Ectodermal cell (in vitro differentiated cells): Measurements from ENCODE around the gene LILRA6.
"Not testable (repeated sequence)": the region's sequence is repeated elsewhere in the genome, so short reads cannot be mapped to it uniquely, and the experiment has no call there.

ENCODE experiments used
- H3K27ac ChIP-seq: 2 replicates; pipeline ENCODE4 v1.7.0; 2013; ENCODE audit warnings: mild to moderate bottlenecking, low read depth, low read length; ENCODE audit not compliant: insufficient read depth, poor library complexity, severe bottlenecking
- H3K27me3 ChIP-seq: 2 replicates; pipeline ENCODE4 v1.7.0; 2013; ENCODE audit warnings: mild to moderate bottlenecking, low read length; ENCODE audit not compliant: insufficient read depth, control insufficient read depth, poor library complexity, severe bottlenecking
- H3K36me3 ChIP-seq: one replicate; pipeline ENCODE4 v1.7.0; 2013; ENCODE audit warnings: low read length; ENCODE audit not compliant: control insufficient read depth, insufficient read depth
- H3K4me1 ChIP-seq: one replicate; pipeline ENCODE4 v1.7.0; 2013; ENCODE audit warnings: low read length; ENCODE audit not compliant: control insufficient read depth, insufficient read depth
- H3K4me3 ChIP-seq: 2 replicates; pipeline ENCODE4 v1.7.0; 2013; ENCODE audit warnings: low read depth, low read length, control low read depth; ENCODE audit not compliant: insufficient read depth
- H3K9me3 ChIP-seq: 2 replicates; pipeline ENCODE4 v1.7.0; 2013; ENCODE audit warnings: mild to moderate bottlenecking, low read length, moderate library complexity; ENCODE audit not compliant: control insufficient read depth
- WGBS, 2 experiments: methylation state at CpG; one replicate each; pipeline ENCODE4 v1.1.7; 2013; ENCODE audit warnings: missing lambda C conversion rate in 2 of 2; 5-methylcytosine and 5-hydroxymethylcytosine counted together

Gene LILRA6

DNA sequence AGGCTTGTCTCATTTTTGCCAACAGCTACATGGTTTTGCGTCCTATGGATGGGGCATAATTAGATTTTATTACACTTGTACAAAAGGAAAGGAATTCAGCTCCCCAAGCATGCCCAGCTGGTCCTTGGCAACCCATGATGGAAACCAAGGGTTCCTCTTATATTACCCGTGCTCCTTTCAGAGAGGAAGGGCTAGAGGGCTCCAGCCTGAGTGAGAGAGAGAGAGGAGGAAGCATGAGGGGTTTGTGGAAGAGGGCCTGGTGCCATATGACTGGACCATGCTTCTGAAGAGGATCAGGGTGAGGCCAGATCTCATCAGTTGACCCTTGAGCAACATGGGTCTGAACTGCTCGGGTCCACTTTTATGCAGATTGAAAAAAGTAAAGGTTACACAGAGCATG, 45.5 kb downstream of the LILRA6 start:
- WGBS, 2 experiments: 94 to 99% methylated on average over 3 of the region's 3 CpGs
- Histone ChIP-seq H3K27ac (no peak overlapping the region), H3K4me3 (no peak overlapping the region), H3K9me3 (no peaks in the 10 kb centered on the region), H3K36me3 (peaks cover 28% of the 10 kb centered on the region), H3K4me1 (peaks cover 14% of the 10 kb centered on the region), H3K27me3 (no peaks in the 10 kb centered on the region)

DNA sequence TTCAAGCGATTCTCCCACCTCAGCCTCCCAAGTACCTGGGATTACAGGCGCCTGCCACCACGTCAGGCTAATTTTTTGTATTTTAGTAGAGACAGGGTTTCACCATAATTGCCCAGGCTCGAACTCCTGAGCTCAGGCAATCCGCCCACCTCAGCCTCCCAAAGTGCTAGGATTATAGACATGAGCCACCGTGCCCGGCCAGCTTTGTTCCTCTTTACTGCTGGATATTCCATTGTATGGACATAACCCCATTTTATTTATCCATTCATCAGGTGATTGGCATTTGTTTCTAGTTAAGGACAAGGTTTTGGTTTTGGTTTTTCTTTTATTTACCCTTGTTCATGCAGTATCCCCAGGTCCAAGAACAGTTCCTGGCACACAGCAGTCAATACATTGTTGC, 46.1 kb downstream of the LILRA6 start:
- H3K4me1 ChIP-seq: peaks cover 12% of the 10 kb centered on the region
- H3K27ac ChIP-seq: no peak overlapping the region
- H3K9me3 ChIP-seq: no peaks in the 10 kb centered on the region
- H3K4me3 ChIP-seq: no peak overlapping the region
- H3K36me3 ChIP-seq: peaks cover 22% of the 10 kb centered on the region
- H3K27me3 ChIP-seq: no peaks in the 10 kb centered on the region
- 93 to 96% methylated on average over 7 of the region's 7 CpGs for WGBS, 2 experiments

DNA sequence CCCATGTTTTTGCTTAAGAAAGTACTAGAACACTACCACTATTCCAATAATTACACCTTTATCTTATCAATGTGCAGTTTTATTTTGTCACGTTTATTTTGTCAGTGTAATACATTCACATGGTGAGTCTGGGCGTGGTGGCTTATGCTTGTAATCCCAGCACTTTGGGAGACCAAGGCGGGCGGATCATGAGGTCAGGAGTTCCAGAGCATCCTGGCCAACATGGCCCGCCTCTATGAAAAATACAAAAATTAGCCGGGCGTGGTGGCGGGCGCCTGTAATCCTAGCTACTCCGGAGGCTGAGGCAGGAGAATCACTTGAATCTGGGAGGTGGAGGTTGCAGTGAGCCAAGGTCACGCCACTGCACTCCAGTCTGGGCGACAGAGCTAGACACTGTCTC, 48.1 kb downstream of the LILRA6 start:
- peaks cover 18% of the 10 kb centered on the region for H3K36me3 ChIP-seq
- 91 to 93% methylated on average over 12 of the region's 12 CpGs for WGBS, 2 experiments
- H3K9me3 ChIP-seq, H3K27me3 ChIP-seq, H3K4me1 ChIP-seq, H3K27ac ChIP-seq, H3K4me3 ChIP-seq: not testable (repeated sequence)

DNA sequence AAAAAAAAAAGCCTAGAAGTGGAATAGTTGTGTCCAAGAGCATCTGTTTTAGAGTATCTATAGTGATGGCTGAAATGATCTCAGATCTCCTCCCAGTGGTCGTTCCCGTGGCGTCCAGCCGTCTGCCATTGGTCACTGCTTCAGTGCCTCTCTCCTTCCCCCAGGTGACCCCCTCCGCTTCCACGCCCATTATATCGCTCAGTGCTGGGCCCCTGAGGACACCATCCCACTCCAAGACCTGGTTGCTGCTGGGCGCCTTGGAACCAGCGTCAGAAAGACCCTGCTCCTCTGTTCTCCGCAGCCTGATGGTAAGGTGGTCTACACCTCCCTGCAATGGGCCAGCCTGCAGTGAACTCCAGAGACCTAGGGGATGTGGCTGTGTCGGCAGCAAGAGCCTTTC, 49.6 kb downstream of the LILRA6 start:
- peaks cover 9% of the 10 kb centered on the region for H3K4me1 ChIP-seq
- H3K27me3 ChIP-seq: no peaks in the 10 kb centered on the region
- H3K9me3 ChIP-seq: no peaks in the 10 kb centered on the region
- WGBS, 2 experiments: 94 to 96% methylated on average over 11 of the region's 11 CpGs
- no peak overlapping the region for H3K4me3 ChIP-seq
- no peak overlapping the region for H3K27ac ChIP-seq
- H3K36me3 ChIP-seq: peaks cover 18% of the 10 kb centered on the region

DNA sequence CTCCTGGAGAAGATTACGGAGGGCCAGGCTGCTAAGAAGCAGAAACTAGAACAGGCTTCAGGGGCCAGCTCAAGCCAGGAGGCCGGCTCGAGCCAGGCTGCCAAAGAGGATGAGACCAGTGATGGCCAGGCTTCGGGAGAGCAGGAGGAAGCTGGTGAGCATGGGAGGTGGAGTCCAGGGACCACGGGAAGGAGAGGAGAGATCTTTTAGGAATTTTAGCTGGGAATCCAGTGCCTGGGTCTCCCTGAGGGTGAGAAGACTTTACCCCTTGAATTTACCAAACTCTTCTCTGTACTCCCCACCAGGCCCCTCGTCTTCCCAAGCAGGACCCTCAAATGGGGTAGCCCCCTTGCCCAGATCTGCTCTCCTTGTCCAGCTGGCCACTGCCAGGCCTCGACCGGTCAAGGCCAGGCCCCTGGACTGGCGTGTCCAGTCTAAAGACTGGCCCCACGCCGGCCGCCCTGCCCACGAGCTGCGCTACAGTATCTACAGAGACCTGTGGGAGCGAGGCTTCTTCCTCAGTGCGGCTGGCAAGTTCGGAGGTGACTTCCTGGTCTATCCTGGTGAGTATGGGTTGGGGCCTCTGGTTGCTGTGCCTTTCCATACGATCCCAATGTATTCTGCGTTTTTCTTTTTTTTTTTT, 50.7 kb downstream of the LILRA6 start:
- peaks cover 18% of the 10 kb centered on the region for H3K36me3 ChIP-seq
- peak overlapping the region; percentile 99 for H3K27ac ChIP-seq
- H3K27me3 ChIP-seq: no peaks in the 10 kb centered on the region
- H3K4me1 ChIP-seq: peaks cover 9% of the 10 kb centered on the region
- no peaks in the 10 kb centered on the region for H3K9me3 ChIP-seq
- H3K4me3 ChIP-seq: peak overlapping the region; percentile 78
- 71 to 72% methylated on average over 19 of the region's 19 CpGs for WGBS, 2 experiments

DNA sequence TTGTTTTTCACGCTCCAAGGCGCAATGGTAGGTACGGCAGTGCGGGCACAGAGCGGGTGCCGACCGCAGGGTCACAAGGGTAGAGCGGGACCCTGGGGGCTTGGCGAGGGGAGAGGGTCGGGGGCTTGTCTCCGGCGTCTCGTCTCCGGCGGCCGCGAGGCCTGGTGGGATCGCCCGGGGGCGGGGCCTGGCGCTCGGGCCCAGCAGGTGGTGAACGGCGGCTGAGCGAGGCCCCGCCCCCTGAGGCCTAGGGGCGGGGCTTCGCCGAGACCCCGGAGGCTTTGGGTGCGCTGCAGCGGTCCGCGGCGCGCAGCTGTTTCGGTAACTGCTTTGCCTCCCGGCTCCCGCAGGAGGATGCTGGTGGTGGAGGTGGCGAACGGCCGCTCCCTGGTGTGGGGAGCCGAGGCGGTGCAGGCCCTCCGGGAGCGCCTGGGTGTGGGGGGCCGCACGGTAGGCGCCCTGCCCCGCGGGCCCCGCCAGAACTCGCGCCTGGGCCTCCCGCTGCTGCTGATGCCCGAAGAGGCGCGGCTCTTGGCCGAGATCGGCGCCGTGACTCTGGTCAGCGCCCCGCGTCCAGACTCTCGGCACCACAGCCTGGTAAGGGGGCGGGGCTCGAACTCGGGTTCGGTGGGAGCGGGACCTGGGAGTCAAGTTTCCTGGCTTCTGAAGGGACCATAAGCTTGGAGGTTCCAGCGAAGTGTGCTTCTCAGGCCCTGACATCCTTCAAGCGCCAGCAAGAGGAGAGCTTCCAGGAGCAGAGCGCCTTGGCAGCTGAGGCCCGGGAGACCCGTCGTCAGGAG, 51.4 kb downstream of the LILRA6 start, which contains the start of gene TSEN34:
TSEN34 (plus strand) TSS at position 298 of the 800 bp plus-strand sequence; CDS start at position 355, 57 bp downstream.
- 1% methylated on average over 77 of the region's 77 CpGs for WGBS, 2 experiments
- Histone ChIP-seq H3K4me3 (peak within 1 kb of the TSS; percentile 78), H3K27ac (peak within 1 kb of the TSS; percentile 99), H3K27me3 (no peaks in the 10 kb centered on the region), H3K36me3 (peaks cover 23% of the 10 kb centered on the region), H3K9me3 (no peaks in the 10 kb centered on the region), H3K4me1 (peaks cover 9% of the 10 kb centered on the region)

DNA sequence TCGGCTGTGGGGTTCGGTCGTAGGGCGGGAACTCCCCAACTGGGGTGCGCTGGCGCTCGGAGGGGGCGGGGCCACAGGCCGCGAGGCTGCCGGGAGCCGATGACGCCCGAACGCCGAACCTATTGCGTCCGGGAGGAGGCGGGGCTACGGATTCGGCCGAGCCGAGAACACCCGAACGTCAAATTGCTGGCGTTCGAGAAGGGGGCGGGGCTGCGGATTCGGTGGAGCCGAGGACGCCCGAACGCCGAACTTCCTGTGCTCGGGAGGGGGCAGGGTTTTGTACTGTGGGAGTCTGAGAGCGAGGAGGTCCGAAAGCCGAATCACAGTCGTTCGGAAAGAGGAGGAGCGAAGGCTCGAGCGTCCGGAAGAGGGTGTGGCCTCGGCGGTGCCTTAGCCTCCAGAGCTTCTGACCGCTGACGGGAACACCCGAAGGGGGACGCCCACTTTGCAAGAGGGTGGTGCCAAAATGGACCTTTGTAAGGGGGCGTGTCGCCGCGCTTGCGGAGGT, 52.0 kb downstream of the LILRA6 start:
- H3K36me3 ChIP-seq: peaks cover 25% of the 10 kb centered on the region
- 0 to 1% methylated on average over 56 of the region's 56 CpGs for WGBS, 2 experiments
- H3K27me3 ChIP-seq: no peaks in the 10 kb centered on the region

DNA sequence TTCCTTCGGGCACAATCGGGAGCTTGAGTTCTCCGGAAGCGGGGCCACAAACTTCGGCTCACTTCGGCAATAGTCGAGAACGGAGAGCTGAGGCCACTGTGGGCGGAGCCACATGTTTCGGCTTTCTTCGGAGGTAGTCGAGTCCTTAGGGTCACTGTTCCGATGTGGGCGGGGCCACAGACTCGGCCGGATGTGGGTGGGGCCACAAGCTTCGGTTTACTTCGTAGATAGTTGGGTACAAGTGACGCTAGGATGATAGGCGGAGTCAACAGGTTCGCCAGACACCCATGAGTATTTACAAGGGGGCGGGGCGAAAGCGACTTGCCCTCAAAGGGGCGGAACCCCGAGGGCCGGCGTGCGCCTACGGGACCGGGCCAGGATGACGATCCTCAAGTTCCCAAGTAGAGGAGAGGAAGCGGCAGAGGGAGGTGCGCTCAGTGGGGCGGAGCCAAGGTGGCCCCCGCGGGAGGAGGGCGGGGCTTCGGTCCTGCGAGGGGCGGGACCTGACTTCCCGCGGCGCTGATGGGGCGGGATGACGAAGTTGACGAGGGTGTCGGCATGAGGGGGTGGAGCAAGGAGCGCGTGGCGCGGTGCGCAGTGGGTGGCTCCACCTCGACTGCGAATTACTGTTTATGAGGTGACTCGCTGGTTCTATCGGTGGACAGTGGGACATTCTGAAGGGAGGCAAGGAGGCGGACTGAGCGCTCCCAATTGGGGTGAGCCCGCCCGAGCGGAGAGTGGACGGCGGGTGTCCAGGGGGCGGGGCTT, 52.7 kb downstream of the LILRA6 start:
- peak overlapping the region; percentile 99 for H3K27ac ChIP-seq
- no peaks in the 10 kb centered on the region for H3K9me3 ChIP-seq
- peak overlapping the region; percentile 83 for H3K4me3 ChIP-seq
- H3K36me3 ChIP-seq: peaks cover 25% of the 10 kb centered on the region
- peaks cover 9% of the 10 kb centered on the region for H3K4me1 ChIP-seq
- 0% methylated on average over 65 of the region's 65 CpGs for WGBS, 2 experiments
- H3K27me3 ChIP-seq: no peaks in the 10 kb centered on the region

More for the DNA sequence above, 52.0 kb downstream of the LILRA6 start:
- Histone ChIP-seq H3K4me1 (peaks cover 9% of the 10 kb centered on the region), H3K9me3 (no peaks in the 10 kb centered on the region), H3K4me3 (peak overlapping the region; percentile 78), H3K27ac (peak overlapping the region; percentile 99)

DNA sequence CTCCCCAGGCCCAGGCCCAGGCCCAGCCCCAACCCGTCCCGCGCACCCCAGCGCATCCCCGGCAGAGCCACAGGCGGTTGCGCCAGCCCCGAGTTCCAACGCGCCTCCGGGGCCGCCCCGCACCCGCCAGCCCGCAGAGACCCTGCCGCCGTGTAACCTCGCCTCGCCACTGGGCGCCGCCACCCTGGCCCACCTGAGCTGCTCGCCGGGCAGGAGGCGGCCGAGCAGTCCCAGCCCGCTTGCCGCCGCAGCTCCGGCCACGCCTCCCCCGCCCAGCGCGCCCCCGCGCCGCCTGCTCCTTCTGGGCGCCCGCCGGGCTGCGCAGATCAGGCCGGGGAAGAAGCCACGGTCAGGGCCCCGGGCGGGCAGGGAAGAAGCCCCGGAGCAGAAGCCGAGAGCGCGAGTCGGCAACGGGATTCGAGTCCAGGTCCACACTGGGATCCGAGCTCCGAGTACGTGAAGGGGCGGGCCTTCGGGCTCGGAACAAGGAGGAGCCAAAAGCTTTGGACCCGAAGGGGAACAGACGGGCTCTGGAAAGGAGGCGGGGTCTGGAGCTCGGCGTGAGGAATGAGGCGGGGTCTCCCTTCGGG, 53.4 kb downstream of the LILRA6 start, which contains the start of gene MBOAT7:
MBOAT7 (minus strand) TSS at position 436 of the 590 bp plus-strand sequence. CDS start 1,072 bp downstream, outside the sequence.
- Histone ChIP-seq H3K4me1 (peaks cover 9% of the 10 kb centered on the region), H3K27me3 (no peaks in the 10 kb centered on the region), H3K36me3 (peaks cover 19% of the 10 kb centered on the region), H3K9me3 (no peaks in the 10 kb centered on the region), H3K27ac (peak within 1 kb of the TSS; percentile 99), H3K4me3 (peak within 1 kb of the TSS; percentile 83)
- 0% methylated on average over 64 of the region's 64 CpGs for WGBS, 2 experiments
